Ishikawa (cell line): ENCODE measurements around the gene NUP210L.

Source experiments
- CREB1 ChIP-seq: IDR thresholded peaks from 2 replicates; pipeline ENCODE4 v1.6.1; 2012; ENCODE audit warnings: low read depth
- NFIC ChIP-seq: IDR thresholded peaks from 2 replicates; pipeline ENCODE4 v1.6.1; 2012
- REST ChIP-seq: IDR thresholded peaks from 2 replicates; pipeline ENCODE4 v1.6.1; 2012; ENCODE audit warnings: low read depth, mild to moderate bottlenecking
- TEAD4 ChIP-seq: IDR thresholded peaks from 2 replicates; pipeline ENCODE4 v1.6.1; 2012

- TF ChIP-seq REST (no peak), CREB1 (no peak), NFIC (no peak), TEAD4 (no peak)
Observed at GRCh38 chr1:154159554-154159953, 4.7 kb upstream of the NUP210L start.
